GM10248 (cell line): Measurements from ENCODE around the gene CDKL4.

ENCODE experiments used
- CTCF ChIA-PET: fragments of 300-600 bp; sonication (Branson Sonifier 250); formaldehyde crosslinking; extraction: SDS; loops from one replicate; lab custom pipeline; 2021; ENCODE audit warnings: antibody characterized with exemption; lab: Yijun Ruan, JAX
- POLR2A ChIA-PET: fragments of 350-650 bp; sonication (Branson Sonifier 250); formaldehyde crosslinking; extraction: SDS; loops from one replicate; lab custom pipeline; 2020; ENCODE audit warnings: antibody characterized with exemption; lab: Yijun Ruan, JAX
- DNase-seq: peaks from one replicate; pipeline ENCODE4 v3.0.0; 2012; ENCODE audit errors: extremely low spot score
- CTCF ChIP-seq: IDR thresholded peaks from 2 replicates; pipeline ENCODE4 v1.5.1; 2012; ENCODE audit warnings: mild to moderate bottlenecking, low read depth; ENCODE audit errors: extremely low read depth, missing control alignments, control extremely low read depth

Gene CDKL4

GRCh38 chr2:39240758-39241157 lies 3.0 kb downstream of the CDKL4 start:
- DNase-seq = no peak
- TF ChIP-seq CTCF = no peak
- ChIA-PET CTCF (interaction anchor here (1.5 to 2.7 kb wide), 3 partner anchors 10 to 293 kb away, joined by 4 to 9 read pairs (median 5); no protein-coding TSS in a partner anchor), POLR2A (no interaction called here)

- ChIA-PET POLR2A (no interaction called here), CTCF (interaction anchor here (1.4 to 1.6 kb wide), 2 partner anchors 175 to 287 kb away, joined by 5 to 7 read pairs; no protein-coding TSS in a partner anchor)
- TF ChIP-seq CTCF = no peak
- no peak for DNase-seq
Measured at GRCh38 chr2:39234754-39235153, 9.0 kb downstream of the CDKL4 start.

- TF ChIP-seq CTCF = no peak
- CTCF ChIA-PET = interaction anchor here (1.3 to 10.0 kb wide), 5 partner anchors 19 to 498 kb away, joined by 3 to 289 read pairs (median 5); no protein-coding TSS in a partner anchor
- POLR2A ChIA-PET = no interaction called here
- no peak for DNase-seq
Measured at GRCh38 chr2:39232141-39232540, 11.6 kb downstream of the CDKL4 start.

- ChIA-PET POLR2A (no interaction called here), CTCF (interaction anchor here (0.7 to 10.0 kb wide), 74 partner anchors 8 to 693 kb away, joined by 3 to 289 read pairs (median 5); partner anchors contain the start of gene SOS1)
- DNase-seq = no peak
Measured at GRCh38 chr2:39228413-39229209, 15.2 kb downstream of the CDKL4 start.

GRCh38 chr2:39227628-39228412 lies 15.9 kb downstream of the CDKL4 start:
- DNase-seq = peak; percentile 70
- ChIA-PET POLR2A (no interaction called here), CTCF (interaction anchor here (0.6 to 10.0 kb wide), 42 partner anchors 9 to 692 kb away, joined by 3 to 289 read pairs (median 4); partner anchors contain the start of gene SOS1)
- peak; percentile 70 for TF ChIP-seq CTCF

More at GRCh38 chr2:39228413-39229209, 15.2 kb downstream of the CDKL4 start:
- no peak for TF ChIP-seq CTCF

- ChIA-PET POLR2A (no interaction called here), CTCF (interaction anchor here (1.3 to 10.0 kb wide), 4 partner anchors 101 to 276 kb away, joined by 4 to 289 read pairs (median 121); no protein-coding TSS in a partner anchor)
- DNase-seq = no peak
- no peak for TF ChIP-seq CTCF
Measured at GRCh38 chr2:39225567-39225966, 18.2 kb downstream of the CDKL4 start.
